RWPE1 (cell line): ENCODE results near the gene SCRN1.

ENCODE experiments used
- CTCF ChIA-PET: fragments of 350-600 bp; sonication (Branson Sonifier 250); formaldehyde crosslinking; extraction: SDS; loops from one replicate; lab custom pipeline; 2021; lab: Yijun Ruan, JAX
- POLR2A ChIA-PET: fragments of 400-600 bp; formaldehyde crosslinking; extraction: SDS; loops from one replicate; lab custom pipeline; 2020; ENCODE audit warnings: antibody characterized with exemption; ENCODE audit not compliant: low non-redundant PET; lab: Yijun Ruan, JAX
- DNase-seq: peaks from one replicate; pipeline ENCODE4 v3.0.0; 2012; ENCODE audit warnings: low spot score
- H3K27ac ChIP-seq: fragments of 450-650 bp; 2 replicates; pipeline ENCODE4 v1.5.1; 2017
- TF ChIP-seq, protein P1 (sequence below): fragments of 450-650 bp; conservative IDR thresholded peaks from 2 replicates; pipeline ENCODE4 v1.5.1; 2017; ENCODE audit warnings: low read depth, mild to moderate bottlenecking

The SCRN1 gene

GRCh38 chr7:29956487-29956836 lies 33.1 kb downstream of the SCRN1 start:
- POLR2A ChIA-PET: no interaction called here
- no peak for DNase-seq
- TF ChIP-seq, protein P1, sequence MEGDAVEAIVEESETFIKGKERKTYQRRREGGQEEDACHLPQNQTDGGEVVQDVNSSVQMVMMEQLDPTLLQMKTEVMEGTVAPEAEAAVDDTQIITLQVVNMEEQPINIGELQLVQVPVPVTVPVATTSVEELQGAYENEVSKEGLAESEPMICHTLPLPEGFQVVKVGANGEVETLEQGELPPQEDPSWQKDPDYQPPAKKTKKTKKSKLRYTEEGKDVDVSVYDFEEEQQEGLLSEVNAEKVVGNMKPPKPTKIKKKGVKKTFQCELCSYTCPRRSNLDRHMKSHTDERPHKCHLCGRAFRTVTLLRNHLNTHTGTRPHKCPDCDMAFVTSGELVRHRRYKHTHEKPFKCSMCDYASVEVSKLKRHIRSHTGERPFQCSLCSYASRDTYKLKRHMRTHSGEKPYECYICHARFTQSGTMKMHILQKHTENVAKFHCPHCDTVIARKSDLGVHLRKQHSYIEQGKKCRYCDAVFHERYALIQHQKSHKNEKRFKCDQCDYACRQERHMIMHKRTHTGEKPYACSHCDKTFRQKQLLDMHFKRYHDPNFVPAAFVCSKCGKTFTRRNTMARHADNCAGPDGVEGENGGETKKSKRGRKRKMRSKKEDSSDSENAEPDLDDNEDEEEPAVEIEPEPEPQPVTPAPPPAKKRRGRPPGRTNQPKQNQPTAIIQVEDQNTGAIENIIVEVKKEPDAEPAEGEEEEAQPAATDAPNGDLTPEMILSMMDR: no peak
- CTCF ChIA-PET: no interaction called here
- H3K27ac ChIP-seq: no peak overlapping the region

GRCh38 chr7:29955799-29956486 lies 33.7 kb downstream of the SCRN1 start:
- DNase-seq: no peak
- H3K27ac ChIP-seq: no peak overlapping the region
- ChIA-PET CTCF (no interaction called here), POLR2A (no interaction called here)
- TF ChIP-seq, protein P1: no peak

GRCh38 chr7:29955075-29955792 lies 34.4 kb downstream of the SCRN1 start:
- ChIA-PET CTCF (interaction anchor here (0.7 to 1.0 kb wide), 2 partner anchors 9 to 267 kb away, joined by 3 to 4 read pairs; no protein-coding TSS in a partner anchor), POLR2A (no interaction called here)
- TF ChIP-seq, protein P1: no peak
- no peak for DNase-seq
- no peak overlapping the region for H3K27ac ChIP-seq

DNA sequence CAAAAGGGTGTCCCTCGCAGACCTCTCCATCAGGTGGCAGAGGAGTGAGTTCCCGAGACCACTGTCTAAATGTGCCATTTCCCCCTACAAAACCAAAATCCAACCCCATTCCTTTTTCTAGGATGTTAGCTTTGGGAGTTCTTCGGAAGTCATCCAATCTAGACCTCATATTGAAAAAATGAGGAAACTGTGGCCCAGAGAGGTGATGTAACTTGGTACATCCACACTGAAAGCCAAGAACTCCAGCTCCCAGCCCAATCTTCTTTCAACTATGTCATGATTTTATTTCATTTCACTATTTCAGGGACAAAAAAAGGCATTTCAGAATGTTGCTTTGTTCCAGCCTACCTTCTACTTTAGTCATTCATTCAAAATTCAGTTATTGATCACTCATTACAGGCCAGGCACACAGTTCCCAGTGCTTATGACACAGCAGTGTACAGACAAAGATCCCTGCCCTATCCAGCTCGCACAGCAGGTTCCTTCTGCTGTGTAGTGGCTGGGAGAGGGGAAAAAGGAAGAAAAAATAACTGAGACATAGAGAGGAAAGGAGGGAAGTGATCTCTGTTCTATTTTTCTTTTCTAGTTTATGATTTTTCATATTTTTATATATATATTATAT lies 35.8 kb downstream of the SCRN1 start:
- TF ChIP-seq, protein P1: no peak
- ChIA-PET CTCF (no interaction called here), POLR2A (no interaction called here)
- DNase-seq: no peak
- no peak overlapping the region for H3K27ac ChIP-seq

DNA sequence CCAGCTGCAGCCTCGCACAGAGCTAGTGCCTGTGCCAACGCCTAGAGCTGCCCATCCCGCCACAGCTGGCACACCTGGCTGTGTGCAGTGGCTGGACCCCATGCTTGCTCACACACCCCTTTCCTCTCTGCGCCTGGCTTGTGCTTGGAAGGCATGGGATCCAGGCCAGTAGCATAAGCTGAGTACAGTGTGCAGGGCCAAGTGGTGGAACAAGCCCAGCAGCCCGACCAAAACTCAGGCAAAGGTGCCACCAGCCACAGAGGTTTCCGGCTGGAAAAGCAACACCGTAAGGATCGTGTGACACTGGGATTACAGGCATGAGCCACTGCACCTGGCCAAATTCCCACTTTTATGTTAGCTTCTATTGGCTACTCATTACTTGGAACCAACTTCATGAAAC lies 38.4 kb downstream of the SCRN1 start:
- TF ChIP-seq, protein P1: no peak
- ChIA-PET POLR2A (no interaction called here), CTCF (interaction anchor here (0.7 kb wide), 1 partner anchor 39 kb away, joined by 3 read pairs; no protein-coding TSS in a partner anchor)
- H3K27ac ChIP-seq: no peak overlapping the region
- no peak for DNase-seq

GRCh38 chr7:29950480-29950879 lies 39.1 kb downstream of the SCRN1 start:
- ChIA-PET POLR2A (no interaction called here), CTCF (interaction anchor here (0.7 to 1.1 kb wide), 2 partner anchors 29 to 85 kb away, joined by 3 to 4 read pairs; no protein-coding TSS in a partner anchor)
- no peak for DNase-seq
- H3K27ac ChIP-seq: no peak overlapping the region
- TF ChIP-seq, protein P1: no peak
